Gastroesophageal sphincter (tissue), 4 donors: Measurements from ENCODE around the gene GOLT1B. TPM values are rescaled to one million over a fixed set of nuclear protein-coding genes. Genes with fewer than 3 reads are reported as not detected.

Experiments used
- ATAC-seq: fragments of 150-250 bp; one replicate; pipeline ENCODE4 v1.9.1; 2016; ENCODE audit warnings: mild to moderate bottlenecking, moderate library complexity
- H3K27ac ChIP-seq, 4 donors: fragments of 200-600 bp; sonication (generic) in 3 of 4; 1 replicate in 3 of 4; 2 replicates in 1 of 4; pipeline ENCODE4 v1.5.1; 2016 to 2019
- H3K27me3 ChIP-seq: fragments of 200-600 bp; sonication (generic); one replicate; pipeline ENCODE4 v1.5.1; 2019
- H3K36me3 ChIP-seq, 2 donors: fragments of 200-600 bp; sonication (generic); one replicate each; pipeline ENCODE4 v1.5.1; 2019; ENCODE audit warnings: control low read depth in 1 of 2
- H3K4me1 ChIP-seq, 3 donors: fragments of 200-600 bp; sonication (generic); 1 replicate in 2 of 3; 2 replicates in 1 of 3; pipeline ENCODE4 v1.5.1; 2016 to 2019; ENCODE audit warnings: control low read depth in 2 of 3
- H3K4me3 ChIP-seq, 2 donors: fragments of 200-600 bp; sonication (generic); one replicate each; pipeline ENCODE4 v1.5.1; 2019; ENCODE audit warnings: mild to moderate bottlenecking in 1 of 2, moderate library complexity in 1 of 2
- H3K9me3 ChIP-seq, 3 donors: fragments of 200-600 bp; sonication (generic); one replicate each; pipeline ENCODE4 v1.5.1; 2017 to 2019; ENCODE audit warnings: control low read depth in 2 of 3
- CTCF ChIP-seq, 4 experiments: fragments of 200-600 bp in 2 of 4; fragments of 450-650 bp in 2 of 4; sonication (generic) in 1 of 4; IDR thresholded peaks; one replicate each; pipeline ENCODE4 v1.5.1; 2017 to 2019; ENCODE audit warnings: antibody characterized with exemption in 4 of 4, mild to moderate bottlenecking in 2 of 4, moderate library complexity in 2 of 4
- EP300 ChIP-seq: sonication (generic); formaldehyde crosslinking; IDR thresholded peaks from one replicate; pipeline ENCODE4 v1.6.1; 2017; ENCODE audit warnings: antibody characterized with exemption, mild to moderate bottlenecking
- POLR2A ChIP-seq, 2 donors: fragments of 450-650 bp; IDR thresholded peaks; one replicate each; pipeline ENCODE4 v1.6.1; 2017; ENCODE audit warnings: antibody characterized with exemption in 2 of 2, mild to moderate bottlenecking in 2 of 2, moderate library complexity in 1 of 2
- POLR2AphosphoS5 ChIP-seq: sonication (generic); formaldehyde crosslinking; IDR thresholded peaks from one replicate; pipeline ENCODE4 v1.6.1; 2017; ENCODE audit warnings: antibody characterized with exemption
- WGBS, 2 donors: methylation state at CpG; one replicate each; pipeline ENCODE4 v1.1.5; 2018; ENCODE audit warnings: low coverage in 1 of 2; 5-methylcytosine and 5-hydroxymethylcytosine counted together
- total RNA-seq, 4 donors: library from RNA; depleted of rRNA; stranded (reverse); fragments of >200 nt; gene quantifications; one replicate each; pipeline ENCODE4 v1.1.0, GENCODE V29; 2016

GOLT1B gene
- total RNA-seq, 4 donors from 2014 or later = 16.9 to 24.4 (median 20.9) TPM

- Histone ChIP-seq H3K4me3 (no peak overlapping the region), H3K36me3 (no peaks in the 10 kb centered on the region), H3K27me3 (no peaks in the 10 kb centered on the region), H3K9me3 (no peaks in the 10 kb centered on the region), H3K4me1 (peaks cover 4 to 15% (median 5%) of the 10 kb centered on the region in 3 donors), H3K27ac (no peak overlapping the region)
- TF ChIP-seq POLR2A (IDR thresholded peaks at IDR 0.05) (no peak), CTCF (IDR thresholded peaks at IDR 0.05) (no peak), POLR2AphosphoS5 (no peak), EP300 (no peak)
- ATAC-seq = no peak
Measured at GRCh38 chr12:21553329-21553675, 51.7 kb downstream of the GOLT1B start.

- Histone ChIP-seq H3K27me3 (no peaks in the 10 kb centered on the region), H3K4me3 (no peak overlapping the region), H3K9me3 (no peaks in the 10 kb centered on the region), H3K36me3 (no peaks in the 10 kb centered on the region), H3K4me1 (no peaks in the 10 kb centered on the region), H3K27ac (no peak overlapping the region)
- no peak for ATAC-seq
- no peak for TF ChIP-seq POLR2AphosphoS5
- no peak for TF ChIP-seq POLR2A (IDR thresholded peaks at IDR 0.05)
- TF ChIP-seq EP300 = no peak
- no peak for TF ChIP-seq CTCF (IDR thresholded peaks at IDR 0.05)
- 72 to 80% methylated on average over 9 of the region's 9 CpGs for WGBS, 2 donors
Measured at GRCh38 chr12:21558100-21558679, 56.6 kb downstream of the GOLT1B start.

- Histone ChIP-seq H3K36me3 (no peaks in the 10 kb centered on the region), H3K4me1 (no peaks in the 10 kb centered on the region), H3K4me3 (no peak overlapping the region), H3K27me3 (no peaks in the 10 kb centered on the region), H3K9me3 (no peaks in the 10 kb centered on the region), H3K27ac (no peak overlapping the region)
- TF ChIP-seq POLR2A (IDR thresholded peaks at IDR 0.05) = no peak
- no peak for TF ChIP-seq POLR2AphosphoS5
- TF ChIP-seq CTCF (IDR thresholded peaks at IDR 0.05) = no peak
- no peak for TF ChIP-seq EP300
- peak; percentile 69 for ATAC-seq
- WGBS, 2 donors = 68 to 78% methylated on average over 7 of the region's 7 CpGs
Measured at GRCh38 chr12:21559855-21560569, 58.4 kb downstream of the GOLT1B start.

- Histone ChIP-seq H3K27ac (no peak overlapping the region), H3K27me3 (no peaks in the 10 kb centered on the region), H3K4me1 (no peaks in the 10 kb centered on the region), H3K4me3 (no peak overlapping the region), H3K9me3 (no peaks in the 10 kb centered on the region), H3K36me3 (no peaks in the 10 kb centered on the region)
- TF ChIP-seq EP300 (no peak), POLR2A (IDR thresholded peaks at IDR 0.05) (no peak), POLR2AphosphoS5 (no peak), CTCF (IDR thresholded peaks at IDR 0.05) (no peak)
- WGBS, 2 donors = 32 to 35% methylated on average over 2 of the region's 2 CpGs
- no peak for ATAC-seq
Measured at GRCh38 chr12:21561158-21561557, 59.6 kb downstream of the GOLT1B start.

- H3K27me3 ChIP-seq = no peaks in the 10 kb centered on the region
- no peaks in the 10 kb centered on the region for H3K4me1 ChIP-seq
- H3K27ac ChIP-seq = no peak overlapping the region
- ATAC-seq = no peak
- H3K36me3 ChIP-seq = no peaks in the 10 kb centered on the region
- no peak for TF ChIP-seq CTCF (IDR thresholded peaks at IDR 0.05)
- TF ChIP-seq POLR2AphosphoS5 = no peak
- no peak for TF ChIP-seq EP300
- H3K9me3 ChIP-seq = no peaks in the 10 kb centered on the region
- H3K4me3 ChIP-seq = no peak overlapping the region
- 65 to 81% methylated on average over 2 of the region's 2 CpGs for WGBS, 2 donors
Measured at GRCh38 chr12:21562859-21563258, 61.3 kb downstream of the GOLT1B start.
